GM21526 (cell line): ENCODE measurements around the gene ASIC4.
A peak's percentile ranks its signal among the peaks of the same experiment; 100 is the strongest.

Experiments
- ATAC-seq: cut with Tn5 transposase; IDR thresholded peaks from one replicate; pipeline ENCODE4 v1.9.1; 2021; ENCODE audit warnings: moderate library complexity; ENCODE audit not compliant: unreplicated experiment, low FRiP score

Gene ASIC4

DNA sequence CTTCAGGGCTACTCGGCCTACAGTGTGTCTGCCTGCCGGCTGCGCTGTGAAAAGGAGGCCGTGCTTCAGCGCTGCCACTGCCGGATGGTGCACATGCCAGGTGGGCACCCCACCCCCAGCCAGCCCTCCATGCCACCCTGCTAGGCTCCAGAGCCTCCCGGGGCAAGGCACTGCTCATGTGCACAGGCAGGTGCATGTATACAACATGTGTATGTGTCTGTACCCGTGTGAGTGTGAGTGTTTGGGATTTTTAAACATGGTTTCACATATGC lies 18.0 kb downstream of the ASIC4 start:
- no peak for ATAC-seq

DNA sequence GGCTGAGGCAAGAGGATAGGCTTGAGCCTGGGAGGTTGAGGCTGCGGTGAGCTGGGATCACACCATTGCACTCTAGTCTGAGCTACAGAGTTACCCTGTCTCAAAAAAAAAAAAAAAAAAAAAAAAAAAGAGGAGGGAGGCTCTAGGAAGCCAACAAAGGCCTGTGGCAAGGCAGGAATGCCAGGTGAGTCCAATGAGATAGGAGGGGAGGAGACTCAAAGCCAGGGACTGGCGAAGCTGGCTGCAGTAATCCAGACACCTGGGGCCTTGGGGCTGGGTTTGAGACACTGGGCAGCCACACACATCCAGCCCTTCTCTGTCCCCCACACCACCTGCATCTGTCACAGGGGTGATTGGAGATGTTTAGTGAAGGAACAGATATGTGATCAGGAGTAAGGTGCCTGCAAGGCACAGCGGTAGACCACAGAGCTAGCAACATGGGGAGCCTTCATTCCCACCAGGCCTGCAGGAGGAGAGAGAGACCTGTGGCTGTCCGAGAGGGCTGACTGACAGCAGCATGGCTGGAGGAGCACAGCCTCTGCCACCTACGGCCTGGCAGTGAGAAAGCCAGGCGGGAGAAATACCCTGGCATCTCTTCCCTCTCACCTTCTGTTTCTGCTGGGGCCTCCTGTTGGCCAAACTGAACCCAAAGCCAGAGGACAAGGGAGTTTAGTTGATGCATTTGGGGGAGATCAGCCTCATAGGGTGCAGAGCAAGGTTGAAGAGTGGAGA lies 19.8 kb downstream of the ASIC4 start:
- ATAC-seq, result no peak

DNA sequence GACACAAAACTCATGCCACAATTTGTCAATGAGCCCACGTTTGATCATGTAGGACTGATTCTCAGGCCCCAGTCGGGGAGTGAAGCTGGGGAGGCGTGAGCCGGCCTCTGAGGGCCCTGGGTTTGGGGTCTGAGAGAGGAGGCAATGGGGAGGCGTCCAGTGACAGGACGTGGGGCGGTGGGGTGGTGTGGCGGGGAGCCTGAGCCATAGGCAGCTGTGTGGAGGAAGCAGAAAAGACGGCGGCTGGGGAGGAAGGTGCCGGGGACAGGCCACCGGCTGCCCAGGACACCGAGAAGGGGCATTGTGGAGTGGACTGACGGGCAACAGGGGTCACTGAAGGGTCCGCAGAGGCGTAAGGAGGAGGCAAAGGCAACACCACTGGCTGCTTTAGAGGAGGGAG lies 22.1 kb downstream of the ASIC4 start:
- no peak for ATAC-seq

DNA sequence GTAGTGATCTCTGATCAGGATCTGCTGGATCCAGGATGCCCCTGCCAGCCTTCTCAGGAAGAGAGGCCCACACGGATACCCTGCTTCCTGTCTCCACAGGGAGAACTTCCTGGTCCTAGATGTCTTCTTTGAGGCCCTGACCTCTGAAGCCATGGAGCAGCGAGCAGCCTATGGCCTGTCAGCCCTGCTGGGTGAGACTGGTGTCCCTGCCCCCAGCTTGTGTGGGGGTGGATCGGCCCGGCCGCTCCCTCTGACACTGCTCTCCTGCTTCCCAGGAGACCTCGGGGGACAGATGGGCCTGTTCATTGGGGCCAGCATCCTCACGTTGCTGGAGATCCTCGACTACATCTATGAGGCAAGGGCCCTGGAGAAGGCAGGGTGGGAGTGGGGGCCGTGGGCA lies 22.7 kb downstream of the ASIC4 start:
- no peak for ATAC-seq

DNA sequence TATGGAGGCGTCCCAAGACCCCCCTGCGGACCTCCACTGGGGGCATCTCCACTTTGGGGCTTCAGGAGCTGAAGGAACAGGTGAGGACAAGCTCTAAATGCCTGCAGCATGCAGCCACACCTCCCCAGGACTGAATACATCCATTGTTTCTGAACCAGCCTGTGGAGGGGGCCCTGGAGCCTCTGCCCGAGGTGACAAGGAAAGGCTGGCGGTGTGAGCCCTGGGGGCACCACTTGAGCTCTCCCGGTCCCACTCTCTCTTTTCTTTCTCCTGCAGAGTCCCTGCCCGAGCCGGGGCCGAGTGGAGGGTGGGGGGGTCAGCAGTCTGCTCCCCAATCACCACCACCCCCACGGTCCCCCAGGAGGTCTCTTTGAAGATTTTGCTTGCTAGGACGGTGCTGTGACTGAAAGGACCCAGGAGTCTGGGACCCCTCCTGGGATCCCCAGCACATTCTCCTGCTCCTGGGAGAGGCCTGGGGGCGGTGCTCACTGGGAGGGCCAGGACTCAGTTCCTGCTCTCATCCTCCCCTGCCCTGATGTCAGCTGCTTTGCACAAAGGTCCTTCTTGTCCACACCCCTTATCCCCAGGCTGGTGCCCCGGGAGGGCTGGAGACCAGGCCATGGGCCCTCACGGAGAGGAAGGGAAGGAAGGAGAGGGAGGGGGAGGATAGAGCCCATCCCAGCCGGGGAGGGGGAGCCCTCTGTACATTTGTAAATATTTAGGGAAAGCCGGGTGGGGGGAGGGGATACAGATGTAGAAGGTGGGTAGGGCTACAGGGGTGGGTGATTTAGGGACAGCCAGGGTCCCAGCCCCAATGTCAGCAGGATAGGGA lies 23.6 kb downstream of the ASIC4 start:
- no peak for ATAC-seq

DNA sequence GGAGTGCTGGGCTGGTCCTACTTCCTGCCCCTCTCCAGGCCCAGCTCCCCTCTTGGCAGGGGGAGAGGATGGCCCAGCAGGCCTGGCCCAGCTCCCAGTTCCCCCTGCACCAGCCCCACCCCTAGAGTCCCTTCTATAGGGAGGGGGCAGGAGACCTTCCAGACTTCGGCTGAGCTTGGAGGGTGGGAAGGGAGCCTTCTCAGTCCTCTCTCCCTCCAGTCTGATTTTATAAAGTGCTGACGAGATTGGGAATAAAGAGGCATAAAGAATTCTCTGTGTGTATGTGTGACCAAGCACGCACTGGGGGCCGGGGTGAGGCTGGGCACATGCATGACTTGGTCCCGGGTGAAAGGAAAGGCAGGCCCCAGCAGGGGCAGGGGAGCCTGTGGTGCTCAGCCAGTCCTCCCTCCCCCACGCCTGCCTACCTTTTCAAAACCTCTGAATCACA lies 24.2 kb downstream of the ASIC4 start:
- ATAC-seq, result no peak

DNA sequence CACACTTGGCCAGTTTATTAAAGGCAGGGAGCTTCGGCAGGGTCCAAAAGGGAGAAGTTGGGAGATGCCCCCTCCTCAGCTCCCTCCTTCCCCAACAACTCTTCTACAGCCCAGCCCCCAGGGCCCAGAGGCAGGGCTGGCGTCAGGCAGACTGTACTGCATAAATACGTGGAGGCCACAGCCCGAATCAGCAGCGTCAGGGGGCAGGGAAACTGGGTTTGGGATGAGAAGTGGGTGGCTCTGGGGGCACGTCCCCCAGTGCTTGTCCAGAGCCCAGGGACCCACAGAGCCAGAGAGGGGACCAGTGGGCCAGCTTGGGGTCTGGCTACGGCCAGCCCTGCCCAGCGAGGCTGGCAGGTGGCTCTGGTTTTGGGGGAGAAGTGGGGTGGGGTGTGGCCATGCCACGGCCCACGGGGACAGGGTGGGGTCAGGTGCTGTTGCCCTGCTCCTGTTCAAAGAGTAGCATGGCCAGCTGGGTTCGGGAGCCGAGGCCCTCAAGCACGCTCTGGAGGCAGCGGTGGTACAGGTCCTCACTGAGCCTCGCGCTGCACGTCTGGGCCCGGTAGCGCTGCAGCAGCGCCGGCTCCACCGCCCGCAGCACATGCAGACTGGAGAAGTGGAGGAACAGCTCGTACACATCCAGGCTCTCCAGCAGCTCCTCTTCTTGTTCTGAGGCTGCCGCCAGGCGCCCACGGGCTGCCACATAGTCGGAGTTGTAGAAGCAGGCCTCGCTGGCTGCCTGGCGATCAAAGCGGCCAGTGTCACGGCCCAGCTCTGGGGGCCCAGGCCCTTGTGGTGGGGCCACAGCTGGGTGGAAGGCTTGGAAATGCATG lies 24.9 kb downstream of the ASIC4 start:
- no peak for ATAC-seq

DNA sequence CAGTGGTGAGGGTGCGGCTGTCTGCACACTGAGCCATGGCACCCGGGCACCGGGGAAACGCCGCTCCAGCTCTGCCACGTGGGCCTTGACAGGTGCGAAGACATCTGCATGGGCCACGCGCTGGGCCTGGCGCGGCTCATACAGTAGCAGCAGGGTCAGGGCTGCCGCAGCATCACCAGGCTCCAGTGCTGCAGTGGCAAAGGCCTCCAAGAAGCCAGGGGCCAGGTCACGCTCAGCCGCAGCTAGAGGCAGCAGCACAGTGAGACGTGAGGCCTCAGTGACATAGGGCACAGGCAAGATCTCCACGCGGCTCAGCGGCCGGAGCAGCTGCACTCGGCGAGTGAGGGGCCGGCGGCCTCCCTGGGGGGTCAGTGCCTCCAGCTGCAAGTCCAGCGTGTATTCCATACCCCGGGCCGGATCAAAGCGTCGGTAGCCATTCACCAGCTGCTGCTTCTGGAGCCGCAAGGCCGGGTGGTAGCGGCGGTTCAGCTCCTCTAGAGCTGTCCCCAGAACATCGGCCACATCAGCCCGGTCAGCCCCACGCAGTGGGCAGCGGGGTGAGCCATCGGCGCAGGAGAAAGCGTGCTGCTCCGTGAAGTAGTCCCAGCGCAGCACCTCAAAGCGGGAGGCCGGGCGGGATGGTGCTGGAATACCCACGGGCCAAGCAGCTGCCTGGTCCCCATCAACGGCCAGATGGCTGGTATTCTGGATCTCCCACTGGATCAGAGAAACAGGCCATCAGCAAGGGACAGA lies 25.8 kb downstream of the ASIC4 start:
- ATAC-seq, result no peak

DNA sequence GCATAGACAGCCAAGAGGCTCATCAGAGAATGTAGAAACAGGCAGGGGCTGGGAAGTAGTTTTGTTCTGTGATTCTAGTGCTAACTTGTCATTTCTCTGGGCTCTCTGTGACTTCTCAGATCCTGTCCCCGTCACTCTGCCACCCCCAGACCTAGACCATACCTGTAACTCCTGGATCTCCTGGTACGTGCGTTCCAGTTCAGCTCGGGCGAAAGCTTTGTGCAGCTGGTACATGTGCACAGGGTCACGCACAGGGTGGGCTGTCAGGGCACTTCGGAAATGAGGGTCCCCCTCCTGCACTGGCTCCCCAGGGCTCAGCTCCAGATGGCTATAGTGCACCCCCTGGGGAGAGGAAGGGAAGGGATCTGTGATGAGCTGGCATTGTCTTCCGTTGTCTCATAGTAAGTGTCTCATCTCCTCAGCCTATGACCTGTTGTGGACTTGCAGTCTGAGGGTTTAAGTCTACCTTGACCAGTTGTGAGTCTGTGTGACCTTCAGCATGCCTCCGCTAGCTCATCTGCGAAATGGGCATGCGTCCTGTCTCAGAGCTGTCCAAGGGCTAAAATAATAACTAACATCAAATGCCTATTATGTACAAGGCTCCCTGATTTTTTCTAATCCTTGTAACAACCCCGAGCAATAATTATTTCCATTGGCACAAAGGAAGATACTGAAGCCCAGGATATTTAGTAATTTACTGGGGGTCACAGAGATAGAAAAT lies 26.7 kb downstream of the ASIC4 start:
- no peak for ATAC-seq

DNA sequence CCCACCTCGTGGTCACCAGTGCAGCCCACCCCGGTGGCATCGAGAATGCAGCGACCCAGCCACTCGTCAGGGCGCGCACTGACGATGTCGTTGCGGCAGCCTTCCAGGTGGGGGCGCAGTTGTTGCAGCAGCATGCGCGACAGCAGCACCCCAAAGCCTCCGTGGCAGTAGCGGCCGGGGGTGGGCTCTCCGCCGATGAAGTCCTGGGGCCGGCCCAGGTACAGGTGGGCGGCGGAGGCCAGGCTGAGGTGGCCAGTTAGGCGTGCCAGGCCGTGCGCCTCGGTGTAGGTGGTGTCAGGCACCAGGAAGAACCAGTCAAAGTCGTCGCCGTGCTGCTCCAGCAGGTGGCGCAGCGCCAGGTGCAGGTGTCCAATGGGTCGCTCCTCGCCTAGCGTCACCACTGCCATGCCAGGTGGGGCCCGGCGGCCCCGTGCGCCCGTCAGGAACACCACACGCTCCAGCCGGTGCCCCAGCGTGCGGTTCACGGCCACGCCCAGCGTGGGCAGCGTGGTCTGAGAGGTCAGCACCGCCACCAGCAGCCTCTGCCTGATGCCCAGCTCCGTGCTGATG lies 27.4 kb downstream of the ASIC4 start:
- peak; percentile 52 for ATAC-seq

DNA sequence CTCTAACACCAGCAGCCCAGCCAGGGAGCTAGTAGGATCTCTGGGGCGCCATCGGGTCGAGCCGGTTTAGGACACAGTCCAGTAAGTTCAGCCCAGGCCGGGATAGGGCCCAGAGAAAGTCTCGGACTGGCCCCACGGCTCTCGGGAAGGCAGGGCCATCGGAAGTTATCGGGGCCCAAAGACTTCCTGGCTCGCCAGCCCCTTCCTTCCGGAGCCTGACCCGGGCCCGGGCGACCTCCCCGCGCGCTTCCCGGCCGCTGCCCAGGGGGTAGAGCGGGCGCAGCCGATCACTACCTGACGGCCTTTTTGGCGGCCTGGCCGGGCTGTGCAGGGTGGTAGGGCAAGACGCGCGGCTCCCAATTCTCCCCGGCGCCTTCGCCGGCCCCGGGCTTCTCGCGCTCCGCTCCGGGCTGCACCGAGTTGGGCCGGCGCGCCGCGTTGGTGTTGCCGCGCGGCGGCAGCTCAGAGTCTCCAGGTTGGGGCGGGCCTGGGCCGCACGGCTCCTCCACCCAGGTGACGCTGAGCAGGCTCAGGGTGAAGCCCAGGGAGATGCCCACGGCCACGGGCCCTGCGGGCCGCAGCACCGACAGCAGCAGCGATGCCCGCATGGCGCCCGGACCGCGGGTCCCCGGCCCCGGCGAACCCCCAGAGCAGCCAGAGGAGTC lies 28.8 kb downstream of the ASIC4 start:
- peak; percentile 24 for ATAC-seq

DNA sequence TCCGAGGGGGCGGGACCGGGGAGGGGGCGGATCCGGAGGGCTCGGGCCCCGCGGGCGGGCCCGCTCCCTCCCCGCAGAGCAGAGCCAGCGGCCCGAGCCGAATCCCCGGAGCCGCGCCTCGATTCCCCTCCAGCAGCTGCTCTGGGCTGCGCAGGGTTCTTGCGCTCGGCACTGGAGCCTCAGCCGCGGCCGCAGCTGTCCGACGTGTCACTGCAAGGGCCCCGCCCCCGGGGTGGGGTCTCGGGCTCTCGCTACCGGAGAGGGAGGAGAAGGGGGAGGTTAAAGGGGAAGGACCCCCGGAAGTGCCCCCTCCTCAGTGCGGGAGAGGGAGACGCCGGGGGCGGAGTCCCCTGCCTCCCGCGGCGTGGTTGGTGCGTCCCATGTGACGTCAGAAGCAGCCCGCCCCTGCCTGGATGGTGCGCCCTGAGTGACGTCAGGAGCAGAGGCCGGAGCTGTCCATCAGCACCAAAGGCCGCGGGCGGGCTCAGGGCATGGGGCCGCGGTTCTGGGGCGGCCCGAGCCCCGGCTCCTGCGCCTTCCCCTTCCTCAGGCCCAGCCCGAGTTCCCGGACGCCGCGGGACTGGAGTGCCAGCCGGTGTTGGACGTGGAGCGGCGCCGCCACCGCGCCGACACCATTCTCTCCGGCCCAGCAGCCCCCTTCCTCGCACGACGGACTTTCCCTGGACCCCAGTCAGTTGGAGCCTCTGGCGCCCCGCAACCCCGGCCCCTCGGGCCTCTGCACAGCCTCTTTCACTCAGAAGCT lies 29.5 kb downstream of the ASIC4 start, which contains the start of the genes CHPF and TMEM198:
Gene CHPF, minus strand, starts transcription at position 214 of the 763 bp plus-strand sequence. CDS start 271 bp downstream, outside the sequence.
Gene TMEM198, plus strand, starts transcription at position 433 of the 763 bp plus-strand sequence. CDS start 700 bp downstream, outside the sequence.
- peak; percentile 76 for ATAC-seq

DNA sequence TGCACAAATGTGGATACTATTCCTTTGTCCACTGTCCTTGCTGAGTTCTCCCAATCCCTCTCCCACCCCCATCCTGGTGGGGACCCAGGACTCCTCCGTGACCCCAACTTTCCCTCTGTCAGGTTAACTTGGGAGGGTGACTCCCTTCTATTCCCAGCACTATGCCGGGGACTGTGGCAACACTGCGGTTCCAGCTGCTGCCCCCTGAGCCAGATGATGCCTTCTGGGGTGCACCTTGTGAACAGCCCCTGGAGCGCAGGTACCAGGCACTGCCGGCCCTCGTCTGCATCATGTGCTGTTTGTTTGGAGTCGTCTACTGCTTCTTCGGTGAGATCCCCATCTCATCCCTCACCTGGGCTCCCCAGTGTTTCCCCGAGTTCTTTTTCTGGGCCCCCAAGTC lies 30.3 kb downstream of the ASIC4 start:
- ATAC-seq, result no peak

DNA sequence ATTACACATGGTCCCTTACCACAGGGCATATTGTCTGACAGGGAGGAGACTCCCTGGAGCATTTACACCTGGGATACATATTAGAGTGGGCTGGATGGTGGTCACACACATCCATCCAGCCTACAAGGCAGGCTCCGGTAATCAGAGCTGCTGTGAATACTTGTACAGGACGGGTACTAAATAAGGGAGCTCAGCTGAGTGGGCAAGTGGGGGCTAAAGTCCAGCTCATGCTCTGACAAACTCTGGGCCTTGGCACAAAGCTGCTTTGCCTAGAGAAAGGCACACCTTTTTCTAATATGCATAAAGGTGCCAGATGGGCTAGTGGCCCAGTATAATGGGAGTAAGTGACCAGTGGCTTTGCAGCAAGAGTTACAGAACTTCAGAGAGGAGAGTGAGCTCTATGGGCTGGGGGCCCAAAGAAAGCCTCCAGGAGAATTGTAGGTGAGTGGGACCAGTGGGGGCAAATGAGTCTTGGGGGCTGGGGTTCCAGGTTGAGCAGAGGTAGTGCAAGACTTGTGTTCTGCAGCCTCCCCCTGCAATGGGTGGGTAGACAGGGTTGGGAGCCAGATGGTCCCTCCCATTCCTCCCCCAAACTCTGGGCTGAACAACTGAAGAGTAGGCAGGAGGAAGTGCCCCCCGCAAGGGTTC lies 31.1 kb downstream of the ASIC4 start:
- ATAC-seq, result no peak

DNA sequence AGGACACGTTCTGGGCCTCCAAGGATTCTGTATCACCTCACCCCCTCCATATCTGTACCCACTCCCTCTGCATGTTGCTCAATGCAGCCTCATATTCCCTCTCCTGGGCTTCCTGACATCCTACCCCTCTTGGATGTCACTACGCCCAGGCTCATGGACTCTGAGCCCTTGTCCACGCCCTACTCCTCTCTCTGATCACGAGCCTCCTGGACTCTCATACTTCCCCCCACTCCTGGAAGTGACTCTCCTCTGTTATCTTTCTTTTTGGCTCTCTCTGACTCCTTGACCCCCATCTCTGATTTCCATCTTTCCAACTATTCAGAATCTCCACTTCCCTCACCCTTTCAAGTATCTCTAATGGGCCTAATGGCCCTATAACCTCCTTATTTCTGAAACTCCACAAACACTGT lies 31.7 kb downstream of the ASIC4 start:
- ATAC-seq, result no peak

DNA sequence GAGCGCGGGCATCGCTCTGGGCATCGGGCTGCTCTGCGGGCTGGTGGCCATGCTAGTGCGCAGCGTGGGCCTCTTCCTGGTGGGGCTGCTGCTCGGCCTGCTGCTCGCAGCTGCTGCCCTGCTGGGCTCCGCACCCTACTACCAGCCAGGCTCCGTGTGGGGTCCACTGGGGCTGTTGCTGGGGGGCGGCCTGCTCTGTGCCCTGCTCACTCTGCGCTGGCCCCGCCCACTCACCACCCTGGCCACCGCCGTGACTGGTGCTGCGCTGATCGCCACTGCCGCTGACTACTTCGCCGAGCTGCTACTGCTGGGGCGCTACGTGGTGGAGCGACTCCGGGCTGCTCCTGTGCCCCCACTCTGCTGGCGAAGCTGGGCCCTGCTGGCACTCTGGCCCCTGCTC lies 33.3 kb downstream of the ASIC4 start:
- ATAC-seq, result no peak

DNA sequence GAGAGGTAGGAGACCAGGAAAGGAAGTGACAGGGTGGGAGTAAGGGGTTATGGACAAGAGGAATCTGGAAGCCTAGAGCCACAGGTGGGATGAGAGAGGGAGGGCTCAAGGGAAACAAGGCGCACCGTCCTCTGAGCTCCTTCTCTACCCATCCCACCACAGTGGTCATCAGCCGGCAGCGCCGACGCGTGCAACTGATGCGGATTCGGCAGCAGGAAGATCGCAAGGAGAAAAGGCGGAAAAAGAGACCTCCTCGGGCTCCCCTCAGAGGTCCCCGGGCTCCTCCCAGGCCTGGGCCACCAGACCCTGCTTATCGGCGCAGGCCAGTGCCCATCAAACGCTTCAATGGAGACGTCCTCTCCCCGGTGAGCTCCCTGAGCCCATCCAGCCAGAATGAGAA lies 34.7 kb downstream of the ASIC4 start:
- no peak for ATAC-seq

DNA sequence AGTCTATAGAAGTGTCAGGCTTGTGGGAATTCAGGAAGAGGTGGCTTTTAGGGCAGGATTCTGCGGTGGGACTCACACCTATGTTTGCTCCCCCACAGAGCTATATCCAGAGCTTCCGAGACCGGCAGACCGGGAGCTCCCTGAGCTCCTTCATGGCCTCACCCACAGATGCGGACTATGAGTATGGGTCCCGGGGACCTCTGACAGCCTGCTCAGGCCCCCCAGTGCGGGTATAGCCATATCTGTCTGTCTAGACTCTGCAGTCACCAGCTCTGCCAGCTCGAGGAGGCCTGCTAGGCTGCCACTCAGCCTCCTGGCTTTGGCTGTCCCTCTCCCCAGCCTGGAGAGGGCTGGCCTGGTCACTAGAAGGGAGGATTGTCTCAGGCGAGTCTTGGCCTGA lies 35.3 kb downstream of the ASIC4 start:
- no peak for ATAC-seq
